GM12875 (cell line): ENCODE measurements around the gene METTL22.

Experiments used
- H3K4me3 ChIP-seq: one replicate; pipeline ENCODE4 v1.5.1; 2011; ENCODE audit warnings: low read depth, low read length, control low read depth
- TF ChIP-seq, protein P1 (sequence below): IDR thresholded peaks from 2 replicates; pipeline ENCODE4 v1.5.1; 2011; ENCODE audit warnings: low read depth, mild to moderate bottlenecking, control low read depth, inconsistent platforms, low read length, moderate library complexity, borderline replicate concordance; ENCODE audit not compliant: insufficient read depth

Gene METTL22

DNA sequence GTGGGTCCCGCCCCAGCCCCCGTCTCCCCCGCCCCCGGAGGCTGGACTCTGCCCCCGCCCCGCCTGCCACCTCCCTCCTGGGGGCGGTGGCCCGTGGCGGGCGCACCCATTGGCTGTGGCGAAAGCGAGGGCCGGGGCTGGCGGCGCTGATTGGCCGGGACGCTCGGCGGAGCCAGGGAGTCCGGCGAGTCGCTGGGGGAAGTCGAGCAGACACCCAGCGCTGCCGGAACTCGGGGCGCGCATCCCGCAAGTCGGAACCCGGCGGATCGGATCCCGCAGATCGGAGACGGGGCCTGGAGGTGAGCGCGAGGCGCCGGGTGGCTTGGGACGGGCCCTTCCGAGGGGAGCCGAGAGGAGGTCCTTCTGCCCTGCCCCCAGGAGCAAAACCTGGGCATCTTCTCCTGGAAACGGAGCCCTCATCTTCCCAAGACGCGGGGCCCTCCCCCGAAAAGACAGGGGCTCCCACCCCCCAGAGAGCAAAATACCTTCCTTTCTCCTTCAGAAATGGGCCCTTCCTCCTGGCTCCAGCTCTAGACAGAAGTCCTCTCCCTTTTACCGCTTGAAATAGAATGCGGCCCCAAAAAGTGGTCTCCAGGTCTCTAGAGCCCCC is 53.0 kb downstream of the METTL22 start, which contains the start of gene ABAT:
Gene ABAT (plus strand): TSS at position 205 of the 610 bp plus-strand sequence. CDS start 61,123 bp downstream, outside the sequence.
- TF ChIP-seq, protein P1, sequence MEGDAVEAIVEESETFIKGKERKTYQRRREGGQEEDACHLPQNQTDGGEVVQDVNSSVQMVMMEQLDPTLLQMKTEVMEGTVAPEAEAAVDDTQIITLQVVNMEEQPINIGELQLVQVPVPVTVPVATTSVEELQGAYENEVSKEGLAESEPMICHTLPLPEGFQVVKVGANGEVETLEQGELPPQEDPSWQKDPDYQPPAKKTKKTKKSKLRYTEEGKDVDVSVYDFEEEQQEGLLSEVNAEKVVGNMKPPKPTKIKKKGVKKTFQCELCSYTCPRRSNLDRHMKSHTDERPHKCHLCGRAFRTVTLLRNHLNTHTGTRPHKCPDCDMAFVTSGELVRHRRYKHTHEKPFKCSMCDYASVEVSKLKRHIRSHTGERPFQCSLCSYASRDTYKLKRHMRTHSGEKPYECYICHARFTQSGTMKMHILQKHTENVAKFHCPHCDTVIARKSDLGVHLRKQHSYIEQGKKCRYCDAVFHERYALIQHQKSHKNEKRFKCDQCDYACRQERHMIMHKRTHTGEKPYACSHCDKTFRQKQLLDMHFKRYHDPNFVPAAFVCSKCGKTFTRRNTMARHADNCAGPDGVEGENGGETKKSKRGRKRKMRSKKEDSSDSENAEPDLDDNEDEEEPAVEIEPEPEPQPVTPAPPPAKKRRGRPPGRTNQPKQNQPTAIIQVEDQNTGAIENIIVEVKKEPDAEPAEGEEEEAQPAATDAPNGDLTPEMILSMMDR: no peak
- peak within 1 kb of the TSS; percentile 49 for H3K4me3 ChIP-seq

DNA sequence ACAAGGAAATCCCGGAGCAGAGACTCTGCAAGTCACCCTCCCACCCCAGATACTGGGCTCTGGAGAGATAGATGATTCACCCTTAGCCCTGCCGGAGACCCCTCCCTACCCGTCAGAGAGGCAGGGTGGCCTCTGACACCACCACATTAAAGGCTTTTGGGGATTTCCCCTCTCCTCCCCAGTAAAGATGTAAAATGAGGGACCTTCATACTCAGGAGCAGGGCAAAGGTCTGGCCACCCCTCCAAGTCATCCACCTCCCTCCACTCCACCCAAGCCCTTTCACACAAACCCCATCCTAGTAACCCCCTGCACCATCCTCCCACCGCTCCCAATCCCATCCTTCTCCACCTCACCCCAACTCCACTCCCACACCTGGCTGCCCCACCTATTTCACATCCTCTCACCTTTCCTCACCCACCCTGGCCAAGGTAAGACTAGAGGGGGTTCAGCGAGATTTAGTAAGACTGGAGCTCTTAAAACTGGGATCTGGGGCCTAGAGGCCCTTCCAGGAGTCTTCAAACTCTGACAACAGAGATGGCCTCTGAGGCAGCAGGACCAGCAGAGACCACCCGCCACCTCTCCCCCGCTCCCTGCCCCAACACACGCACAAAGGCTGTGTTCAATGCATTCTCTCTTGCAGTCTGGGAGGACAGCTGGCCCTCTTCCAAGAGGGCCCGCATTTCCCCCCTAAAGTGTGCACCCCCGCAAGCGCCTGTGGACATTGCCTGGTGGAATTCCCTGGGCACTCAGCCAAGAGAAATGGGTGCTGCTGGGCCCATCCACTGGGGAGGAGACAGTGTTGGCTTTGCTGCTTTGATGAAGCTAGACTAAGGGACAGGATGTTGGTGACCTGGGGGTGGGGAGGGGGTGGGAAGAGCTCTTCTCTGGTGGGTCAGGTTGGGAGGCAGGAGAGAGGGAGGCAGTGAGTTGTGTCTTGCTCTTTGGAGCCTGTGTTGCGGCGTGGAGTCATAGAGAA is 54.0 kb downstream of the METTL22 start:
- H3K4me3 ChIP-seq: no peak overlapping the region
- TF ChIP-seq, protein P1: no peak

GRCh38 chr16:8676160-8676547 is 54.7 kb downstream of the METTL22 start:
- H3K4me3 ChIP-seq: no peak overlapping the region
- TF ChIP-seq, protein P1: no peak

- TF ChIP-seq, protein P1: no peak
Observed at GRCh38 chr16:8676737-8677375, 55.4 kb downstream of the METTL22 start.

GRCh38 chr16:8677481-8677880 is 56.0 kb downstream of the METTL22 start:
- TF ChIP-seq, protein P1: no peak
- no peak overlapping the region for H3K4me3 ChIP-seq

More at GRCh38 chr16:8676737-8677375, 55.4 kb downstream of the METTL22 start:
- H3K4me3 ChIP-seq: no peak overlapping the region

DNA sequence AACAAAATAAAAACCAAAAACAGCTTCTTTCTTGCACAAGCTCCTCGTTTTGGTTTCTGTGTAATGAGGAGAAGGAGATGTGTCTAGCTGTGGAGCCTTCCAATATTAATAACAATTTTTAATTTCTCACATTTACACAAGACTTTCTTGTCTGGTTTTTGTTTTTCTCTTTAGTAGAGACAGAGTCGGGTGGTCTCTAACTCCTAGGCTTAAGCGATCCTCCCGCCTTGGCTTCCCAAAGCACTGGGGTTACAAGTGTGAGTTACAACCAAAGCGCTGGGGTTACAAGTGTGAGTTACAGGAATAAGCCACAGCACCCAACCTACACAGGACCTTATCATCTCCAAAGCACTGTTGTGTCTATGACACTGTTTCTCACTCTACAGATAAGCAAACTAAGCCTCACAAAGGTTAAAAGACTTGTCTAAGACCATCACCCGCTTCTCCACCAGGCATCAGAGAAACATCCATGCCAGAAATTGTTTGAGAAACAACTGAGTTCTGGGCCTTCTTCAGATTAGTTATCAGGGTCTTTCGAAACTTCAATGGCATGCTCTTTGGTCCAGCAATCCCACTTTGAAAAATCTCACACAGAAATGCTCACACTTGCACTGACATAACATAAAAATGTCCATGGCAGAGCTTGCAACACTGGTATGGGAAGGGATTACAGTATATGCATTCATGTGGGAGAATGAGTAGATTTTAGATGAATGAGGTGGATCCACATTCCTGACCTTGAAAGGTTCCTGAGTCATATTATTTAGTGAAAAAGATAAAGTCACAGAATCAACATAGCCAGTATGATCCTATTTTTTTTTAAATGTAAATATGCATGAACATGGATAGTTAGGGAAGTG is 56.8 kb downstream of the METTL22 start:
- no peak overlapping the region for H3K4me3 ChIP-seq
- TF ChIP-seq, protein P1: no peak
